Measurements from ENCODE around the gene TOGARAM2.

Gene TOGARAM2

GRCh38 chr2:29011418-29012060, 30.4 kb downstream of the TOGARAM2 start:
- H3K27ac Mint-ChIP-seq: peak overlapping the region; percentile 99 to 100
- no peaks in the 10 kb centered on the region for H3K27me3 Mint-ChIP-seq
- peaks cover 40% of the 10 kb centered on the region for H3K36me3 Mint-ChIP-seq (ENCODE audit: insufficient read depth)
- no peaks in the 10 kb centered on the region for H3K9me3 Mint-ChIP-seq
- ATAC-seq (replicated peaks) (peak; percentile 63), DNase-seq (peak; percentile 85 to 90 (median 87))
- H3K4me1 Mint-ChIP-seq (ENCODE audit: low read depth in 2 of 2): peaks cover 70 to 78% of the 10 kb centered on the region in 2 donors
- peak overlapping the region; percentile 81 to 93 for H3K4me3 Mint-ChIP-seq

GRCh38 chr2:29012211-29012681, 31.1 kb downstream of the TOGARAM2 start:
- peak overlapping the region; percentile 81 to 93 for H3K4me3 Mint-ChIP-seq
- no peaks in the 10 kb centered on the region for H3K9me3 Mint-ChIP-seq
- peak; percentile 52 to 75 (median 74) for DNase-seq
- H3K4me1 Mint-ChIP-seq (ENCODE audit: low read depth in 2 of 2): peaks cover 75 to 85% of the 10 kb centered on the region in 2 donors
- peak overlapping the region; percentile 99 to 100 for H3K27ac Mint-ChIP-seq
- H3K27me3 Mint-ChIP-seq: no peaks in the 10 kb centered on the region
- ATAC-seq (replicated peaks): peak; percentile 31
- peaks cover 40% of the 10 kb centered on the region for H3K36me3 Mint-ChIP-seq (ENCODE audit: insufficient read depth)

GRCh38 chr2:29013057-29013780, 32.1 kb downstream of the TOGARAM2 start:
- Mint-ChIP-seq H3K4me1 (ENCODE audit: low read depth in 2 of 2) (peaks cover 82 to 91% of the 10 kb centered on the region in 2 donors), H3K27me3 (no peaks in the 10 kb centered on the region), H3K36me3 (ENCODE audit: insufficient read depth) (peaks cover 40% of the 10 kb centered on the region), H3K4me3 (peak overlapping the region; percentile 81 to 93), H3K27ac (peak overlapping the region; percentile 99 to 100), H3K9me3 (no peaks in the 10 kb centered on the region)
- ATAC-seq (replicated peaks) (no peak), DNase-seq (no peak)

GRCh38 chr2:29014331-29014730, 33.2 kb downstream of the TOGARAM2 start:
- H3K4me1 Mint-ChIP-seq (ENCODE audit: low read depth in 2 of 2): peaks cover 75 to 84% of the 10 kb centered on the region in 2 donors
- no peak for DNase-seq
- peaks cover 40% of the 10 kb centered on the region for H3K36me3 Mint-ChIP-seq (ENCODE audit: insufficient read depth)
- ATAC-seq (replicated peaks): no peak
- H3K9me3 Mint-ChIP-seq: no peaks in the 10 kb centered on the region
- H3K27ac Mint-ChIP-seq: peak overlapping the region; percentile 99 to 100
- H3K27me3 Mint-ChIP-seq: no peaks in the 10 kb centered on the region
- H3K4me3 Mint-ChIP-seq: peak overlapping the region; percentile 81 to 93

- ATAC-seq (replicated peaks) (peak; percentile 52), DNase-seq (peak; percentile 68 to 80 (median 73))
- no peaks in the 10 kb centered on the region for H3K9me3 Mint-ChIP-seq
These were observed 33.8 kb downstream of the TOGARAM2 start for GRCh38 chr2:29014811-29015421.

GRCh38 chr2:29015701-29016470, 34.8 kb downstream of the TOGARAM2 start:
- Mint-ChIP-seq H3K4me1 (ENCODE audit: low read depth in 2 of 2) (peaks cover 71 to 80% of the 10 kb centered on the region in 2 donors), H3K27me3 (no peaks in the 10 kb centered on the region), H3K9me3 (no peaks in the 10 kb centered on the region), H3K36me3 (ENCODE audit: insufficient read depth) (peaks cover 31% of the 10 kb centered on the region), H3K27ac (peak overlapping the region; percentile 99 to 100), H3K4me3 (peak overlapping the region; percentile 81 to 93)
- ATAC-seq (replicated peaks): no peak
- no peak for DNase-seq

More at GRCh38 chr2:29014811-29015421, 33.8 kb downstream of the TOGARAM2 start:
- Mint-ChIP-seq H3K4me3 (peak overlapping the region; percentile 81 to 93), H3K27ac (peak overlapping the region; percentile 99 to 100), H3K27me3 (no peaks in the 10 kb centered on the region), H3K36me3 (ENCODE audit: insufficient read depth) (peaks cover 36% of the 10 kb centered on the region), H3K4me1 (ENCODE audit: low read depth in 2 of 2) (peaks cover 74 to 83% of the 10 kb centered on the region in 2 donors)

- Mint-ChIP-seq H3K4me1 (ENCODE audit: low read depth in 2 of 2) (peaks cover 67 to 78% of the 10 kb centered on the region in 2 donors), H3K36me3 (ENCODE audit: insufficient read depth) (peaks cover 25% of the 10 kb centered on the region), H3K27me3 (no peaks in the 10 kb centered on the region), H3K4me3 (peak overlapping the region; percentile 81 to 93), H3K27ac (peak overlapping the region; percentile 99 to 100), H3K9me3 (no peaks in the 10 kb centered on the region)
- ATAC-seq (replicated peaks): no peak
- no peak for DNase-seq
These were observed 35.4 kb downstream of the TOGARAM2 start for GRCh38 chr2:29016504-29016903.

GRCh38 chr2:29017716-29018435, 36.8 kb downstream of the TOGARAM2 start:
- H3K27ac Mint-ChIP-seq: peak overlapping the region; percentile 99 to 100
- ATAC-seq (replicated peaks): no peak
- H3K36me3 Mint-ChIP-seq (ENCODE audit: insufficient read depth): peaks cover 15% of the 10 kb centered on the region
- no peaks in the 10 kb centered on the region for H3K9me3 Mint-ChIP-seq
- peaks cover 61 to 72% of the 10 kb centered on the region in 2 donors for H3K4me1 Mint-ChIP-seq (ENCODE audit: low read depth in 2 of 2)
- H3K27me3 Mint-ChIP-seq: no peaks in the 10 kb centered on the region
- DNase-seq: no peak
- H3K4me3 Mint-ChIP-seq: no peak overlapping the region

GRCh38 chr2:29021886-29022285, 40.8 kb downstream of the TOGARAM2 start:
- Mint-ChIP-seq H3K9me3 (no peaks in the 10 kb centered on the region), H3K4me1 (ENCODE audit: low read depth in 2 of 2) (peaks cover 26 to 31% of the 10 kb centered on the region in 2 donors), H3K4me3 (no peak overlapping the region), H3K27ac (peak overlapping the region; percentile 67 to 100), H3K36me3 (ENCODE audit: insufficient read depth) (no peaks in the 10 kb centered on the region), H3K27me3 (no peaks in the 10 kb centered on the region)
- no peak for DNase-seq
- ATAC-seq (replicated peaks): no peak

- Mint-ChIP-seq H3K36me3 (ENCODE audit: insufficient read depth) (peaks cover under 1% of the 10 kb centered on the region), H3K4me3 (no peak overlapping the region)
These were observed 41.6 kb downstream of the TOGARAM2 start for GRCh38 chr2:29022679-29023078.

GRCh38 chr2:29023188-29023587, 42.1 kb downstream of the TOGARAM2 start:
- Mint-ChIP-seq H3K27ac (peak overlapping the region in 1 of 2 donors; percentile 11), H3K9me3 (no peaks in the 10 kb centered on the region), H3K4me3 (no peak overlapping the region), H3K4me1 (ENCODE audit: low read depth in 2 of 2) (peaks cover 18 to 23% of the 10 kb centered on the region in 2 donors), H3K27me3 (no peaks in the 10 kb centered on the region), H3K36me3 (ENCODE audit: insufficient read depth) (peaks cover 5% of the 10 kb centered on the region)
- no peak for DNase-seq
- ATAC-seq (replicated peaks): no peak

More at GRCh38 chr2:29022679-29023078, 41.6 kb downstream of the TOGARAM2 start:
- DNase-seq (no peak), ATAC-seq (replicated peaks) (no peak)
- Mint-ChIP-seq H3K9me3 (no peaks in the 10 kb centered on the region), H3K27me3 (no peaks in the 10 kb centered on the region), H3K27ac (no peak overlapping the region), H3K4me1 (ENCODE audit: low read depth in 2 of 2) (peaks cover 21 to 28% of the 10 kb centered on the region in 2 donors)

GRCh38 chr2:29024882-29025430, 43.9 kb downstream of the TOGARAM2 start:
- Mint-ChIP-seq H3K4me1 (ENCODE audit: low read depth in 2 of 2) (peaks cover 12 to 15% of the 10 kb centered on the region in 2 donors), H3K36me3 (ENCODE audit: insufficient read depth) (peaks cover 10% of the 10 kb centered on the region), H3K27ac (peak overlapping the region in 1 of 2 donors; percentile 26), H3K9me3 (no peaks in the 10 kb centered on the region), H3K27me3 (no peaks in the 10 kb centered on the region), H3K4me3 (no peak overlapping the region)
- DNase-seq (no peak), ATAC-seq (replicated peaks) (no peak)

Data from effector memory CD8-positive, alpha-beta T cell (primary cell).